GM21723 (cell line): ENCODE results near the gene MCF2L.
"Not testable (repeated sequence)": the region's sequence is repeated elsewhere in the genome, so short reads cannot be mapped to it uniquely, and the experiment has no call there.

ENCODE experiments used
- ATAC-seq: cut with Tn5 transposase; IDR thresholded peaks from one replicate; pipeline ENCODE4 v1.9.1; 2021; ENCODE audit warnings: mild to moderate bottlenecking, moderate library complexity; ENCODE audit not compliant: unreplicated experiment

The MCF2L gene

DNA sequence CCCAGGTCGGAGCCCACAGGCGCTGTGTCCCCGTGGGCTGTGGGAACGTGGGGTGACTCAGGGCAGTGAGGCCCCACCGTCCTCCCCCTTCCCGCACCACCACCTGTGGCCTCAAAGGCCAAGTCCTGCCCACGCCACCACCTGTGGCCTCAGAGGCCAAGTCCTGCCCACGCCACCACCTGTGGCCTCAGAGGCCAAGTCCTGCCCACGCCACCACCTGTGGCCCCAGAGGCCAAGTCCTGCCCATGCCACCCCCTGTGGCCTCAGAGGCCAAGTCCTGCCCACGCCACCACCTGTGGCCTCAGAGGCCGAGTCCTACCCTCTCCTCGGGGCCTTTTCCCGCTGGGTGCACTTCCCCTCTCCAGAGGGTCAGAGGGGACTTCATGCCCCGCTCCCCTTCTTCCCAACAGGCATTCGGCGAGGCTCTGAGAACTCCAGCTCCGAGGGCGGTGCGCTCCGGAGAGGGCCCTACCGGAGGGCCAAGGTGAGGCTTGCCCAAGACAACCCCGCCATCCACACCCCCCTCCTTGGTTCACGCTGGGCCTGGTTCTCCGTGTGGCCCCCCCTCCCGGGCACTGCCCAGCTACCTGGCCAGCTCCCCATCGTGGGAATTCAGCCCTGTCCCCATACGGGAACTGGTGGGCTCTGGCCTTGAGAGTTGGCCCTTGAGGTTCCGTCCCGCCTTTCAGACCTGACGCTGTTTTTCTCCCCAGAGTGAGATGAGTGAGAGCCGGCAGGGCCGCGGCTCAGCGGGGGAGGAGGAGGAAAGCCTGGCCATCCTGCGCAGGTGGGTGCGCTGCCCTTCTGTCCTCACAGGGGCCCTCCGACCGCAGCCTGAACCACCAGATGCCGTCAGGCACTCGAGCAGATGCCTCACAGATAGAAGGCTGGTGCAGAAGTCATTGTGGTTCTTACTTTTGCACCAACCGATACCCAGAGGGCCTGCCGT is 109.2 kb downstream of the MCF2L start:
- no peak for ATAC-seq

DNA sequence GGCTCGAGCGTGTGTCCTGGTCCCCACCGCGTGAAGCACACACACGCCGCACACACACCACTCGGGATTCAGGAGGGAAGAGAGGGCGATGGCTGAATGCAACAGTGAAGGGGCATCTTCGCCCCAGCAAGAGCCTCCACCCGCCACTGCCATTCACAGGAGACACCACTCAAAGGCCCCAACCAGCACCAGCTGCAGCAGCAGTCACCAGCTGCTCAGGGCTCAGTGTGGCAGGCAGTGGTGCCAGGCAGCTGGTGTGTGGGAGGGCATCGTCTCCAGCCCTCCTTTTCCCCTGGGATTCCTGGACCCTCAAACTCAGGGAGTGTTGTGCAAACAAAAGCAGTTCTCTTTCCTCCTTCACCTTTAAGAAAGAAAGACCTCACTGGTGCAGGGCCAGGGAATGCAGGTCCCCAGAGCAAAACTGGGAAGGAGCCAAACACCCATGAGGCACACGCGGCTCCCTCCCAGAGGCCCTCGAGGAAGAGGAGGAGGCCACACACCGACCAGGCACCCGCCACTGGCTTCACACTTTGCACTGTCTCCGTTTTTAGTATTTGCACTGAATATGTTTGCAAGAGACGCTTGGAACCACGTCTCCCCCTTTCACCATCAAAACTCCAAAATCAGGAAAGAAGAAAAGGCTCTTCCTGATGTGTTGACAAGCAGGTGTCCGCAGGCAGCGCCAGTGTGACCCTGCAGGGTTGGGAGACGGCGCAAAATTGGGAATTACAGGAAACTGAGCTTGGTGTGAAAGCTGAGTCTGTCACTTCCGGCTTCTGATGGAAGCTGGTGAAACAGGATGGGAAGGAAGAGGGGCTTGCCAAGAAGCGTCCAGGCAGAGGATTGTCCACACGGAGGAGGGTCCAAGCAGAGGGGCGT is 110.1 kb downstream of the MCF2L start:
- no peak for ATAC-seq

DNA sequence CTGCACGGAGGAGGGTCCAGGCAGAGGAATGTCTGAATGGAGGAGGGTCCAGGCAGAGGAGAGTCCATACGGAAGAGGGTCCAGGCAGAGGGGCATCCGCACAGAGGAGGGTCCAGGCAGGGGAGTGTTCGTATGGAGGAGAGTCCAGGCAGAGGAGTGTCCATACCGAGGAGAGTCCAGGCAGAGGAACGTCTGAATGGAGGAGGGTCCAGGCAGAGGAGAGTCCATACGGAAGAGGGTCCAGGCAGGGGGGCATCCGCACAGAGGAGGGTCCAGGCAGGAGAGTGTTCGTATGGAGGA is 110.7 kb downstream of the MCF2L start:
- not testable (repeated sequence) for ATAC-seq

DNA sequence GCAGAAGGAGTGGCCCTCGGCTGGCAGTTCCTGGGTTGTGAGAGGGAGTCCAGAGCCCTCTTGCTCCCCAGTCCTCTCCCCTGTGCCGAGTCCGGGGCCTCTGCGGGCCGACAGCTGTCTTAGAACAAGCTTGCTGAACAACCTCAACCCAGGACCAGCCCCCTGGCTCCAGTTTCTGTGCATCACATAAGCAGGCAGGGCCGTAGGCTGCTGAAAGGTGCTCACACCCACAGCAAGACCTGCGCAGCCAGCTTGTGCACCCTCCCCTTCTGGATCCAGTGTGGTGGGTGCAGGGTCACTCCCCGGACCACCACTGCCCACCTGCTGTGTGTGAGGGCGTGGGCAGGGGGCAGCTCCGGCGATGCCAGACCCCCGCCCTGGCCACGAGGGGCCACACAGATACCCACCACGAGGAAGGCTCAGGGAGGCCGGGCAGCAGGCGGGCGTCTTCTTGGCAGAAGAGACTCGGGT is 111.4 kb downstream of the MCF2L start:
- ATAC-seq, result no peak

DNA sequence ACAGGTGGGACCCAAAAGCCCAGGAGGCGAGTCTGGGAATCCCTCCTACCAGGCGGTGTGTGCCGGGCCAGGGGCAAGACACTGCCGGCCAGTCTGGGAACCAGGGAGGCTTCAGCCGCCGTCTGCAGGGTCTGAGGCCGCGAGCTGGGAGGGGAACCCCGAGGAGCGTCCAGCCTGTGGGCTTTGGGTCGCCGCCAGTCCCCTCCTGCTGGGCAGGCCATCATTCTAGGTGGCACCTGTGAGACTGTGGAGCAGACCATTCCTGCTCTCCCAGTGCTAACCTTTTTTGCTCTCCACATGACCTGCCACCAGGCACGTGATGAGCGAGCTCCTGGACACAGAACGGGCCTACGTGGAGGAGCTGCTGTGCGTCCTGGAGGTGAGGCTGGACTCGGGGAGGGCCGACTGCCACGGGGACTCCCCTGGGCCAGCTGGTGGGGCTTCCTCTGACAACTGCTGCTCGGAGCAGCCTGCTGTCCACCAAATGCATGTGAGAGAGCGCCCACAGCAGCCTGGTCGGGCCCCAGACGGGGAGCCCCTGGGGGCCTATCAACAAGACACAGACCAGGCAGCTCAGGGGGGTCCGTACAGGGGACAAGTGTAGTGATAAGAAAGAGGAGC is 112.0 kb downstream of the MCF2L start:
- no peak for ATAC-seq

DNA sequence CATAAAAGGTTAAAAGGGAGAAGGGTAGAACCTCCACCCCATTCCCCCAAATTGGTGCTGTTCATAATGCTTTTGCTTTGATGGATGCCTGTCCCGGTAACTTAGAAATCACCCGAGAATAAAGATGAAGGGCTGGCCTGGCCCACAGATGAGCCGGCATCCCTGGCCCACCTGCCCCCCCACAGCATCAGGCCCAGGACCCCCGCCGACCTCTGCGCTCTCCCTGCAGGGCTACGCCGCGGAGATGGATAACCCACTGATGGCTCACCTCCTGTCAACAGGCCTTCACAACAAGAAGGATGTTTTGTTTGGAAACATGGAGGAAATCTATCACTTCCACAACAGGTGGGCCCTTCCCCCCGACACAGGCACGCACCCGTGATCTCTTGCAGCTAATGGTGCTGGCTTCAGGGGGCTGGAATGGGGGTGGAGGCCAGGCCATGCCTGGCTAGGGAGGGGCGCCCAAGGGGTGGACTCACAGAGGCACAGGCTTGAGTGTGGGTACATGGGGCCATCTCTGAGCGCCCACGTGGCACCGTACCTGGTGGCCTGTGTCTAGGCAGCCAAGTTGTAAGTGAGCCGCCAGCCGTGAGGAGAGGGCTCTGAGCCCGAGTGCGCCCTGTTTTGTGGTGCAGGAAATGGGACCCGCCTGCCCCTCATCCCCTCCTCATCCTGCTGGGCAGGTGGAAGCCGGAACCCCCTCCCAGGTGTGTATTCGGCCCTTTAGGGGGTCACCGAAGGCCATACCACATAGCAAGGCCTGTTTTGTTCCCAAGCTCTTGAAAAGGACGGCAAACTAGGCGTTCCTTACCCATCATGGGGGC is 113.4 kb downstream of the MCF2L start:
- ATAC-seq, result no peak

DNA sequence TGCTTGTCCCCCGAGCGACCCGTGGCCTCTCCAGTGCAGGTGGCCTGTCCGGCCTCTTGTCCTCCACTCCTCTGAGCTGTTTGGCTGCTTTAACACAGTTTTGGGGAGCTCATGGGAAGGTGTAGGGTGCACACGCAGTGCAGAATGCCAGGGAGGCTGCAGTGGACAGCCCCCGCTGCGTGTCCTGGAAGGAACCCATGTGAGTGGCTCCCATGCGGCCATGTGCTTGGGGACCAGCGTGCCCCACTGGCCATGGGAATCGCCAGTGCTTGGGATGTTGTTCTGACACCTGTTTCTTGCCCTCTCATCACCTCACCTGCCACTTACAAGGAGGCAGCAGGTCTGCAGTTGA is 114.0 kb downstream of the MCF2L start:
- no peak for ATAC-seq

DNA sequence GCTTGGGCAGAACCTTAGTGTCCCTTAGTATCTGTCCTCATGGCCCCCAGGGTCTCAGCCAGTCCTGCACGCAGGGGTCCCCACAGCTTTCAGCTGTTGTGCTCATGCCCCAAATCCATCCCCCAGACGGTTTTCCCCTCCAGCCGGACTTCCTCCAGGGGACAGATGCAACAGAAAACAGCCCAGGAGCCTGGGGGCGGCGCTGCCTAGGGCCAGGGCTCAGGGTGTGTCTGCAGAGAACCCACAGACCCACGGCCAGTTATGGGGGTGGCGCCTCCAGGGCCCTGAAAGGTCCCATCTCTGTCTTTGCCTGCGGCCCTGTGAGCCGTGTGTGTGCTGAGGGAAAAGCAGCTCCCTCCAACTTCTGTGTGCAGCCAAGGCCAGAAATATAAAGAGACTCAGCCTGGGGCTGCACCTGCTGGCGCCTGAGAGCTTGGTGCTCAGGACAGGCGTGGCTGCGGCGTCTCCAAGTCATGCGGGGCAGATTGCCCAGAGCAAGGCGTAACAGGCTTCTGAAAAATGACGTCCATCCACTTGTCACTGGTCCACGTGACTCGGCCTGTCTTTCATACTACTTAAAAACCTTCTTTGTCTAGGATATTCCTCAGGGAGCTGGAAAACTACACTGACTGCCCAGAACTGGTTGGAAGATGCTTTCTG is 114.5 kb downstream of the MCF2L start:
- no peak for ATAC-seq

DNA sequence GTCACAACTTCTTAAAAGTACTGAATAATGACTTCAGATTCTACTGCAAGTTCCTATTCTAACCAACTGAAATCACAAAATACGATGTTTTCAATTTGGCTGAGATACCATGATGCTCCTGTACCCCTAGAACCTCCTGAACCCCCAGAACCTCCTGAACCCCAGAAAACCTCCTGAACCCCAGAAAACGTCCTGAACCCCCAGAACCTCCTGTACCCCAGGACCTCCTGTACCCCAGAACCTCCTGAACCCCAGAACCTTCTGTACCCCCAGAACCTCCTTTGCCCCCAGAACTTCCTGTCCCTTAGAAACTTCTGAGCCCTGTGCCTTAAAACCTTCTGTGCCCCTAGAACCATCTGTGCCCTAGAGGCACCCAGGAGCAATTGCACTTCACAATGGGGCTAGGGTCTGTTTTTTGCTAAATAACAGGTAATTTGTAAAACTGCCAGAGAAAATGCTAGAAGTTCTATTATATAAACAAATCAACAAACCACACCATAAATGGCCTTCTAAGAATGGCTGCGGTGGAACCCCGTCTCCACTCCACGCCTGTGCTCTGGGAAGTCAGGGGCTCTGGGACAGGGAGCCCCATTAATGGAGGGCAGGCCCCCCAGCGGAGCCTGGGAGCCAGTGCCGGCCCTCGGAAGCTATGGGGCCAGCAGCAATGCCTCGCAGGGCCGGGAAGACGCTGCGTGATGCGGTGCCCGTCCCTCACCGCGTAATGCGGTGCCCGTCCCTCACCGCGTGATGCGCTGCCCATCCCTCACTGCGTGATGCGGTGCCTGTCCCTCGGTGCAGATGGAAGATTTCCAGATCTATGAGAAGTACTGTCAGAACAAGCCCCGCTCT is 115.3 kb downstream of the MCF2L start:
- ATAC-seq, result no peak

DNA sequence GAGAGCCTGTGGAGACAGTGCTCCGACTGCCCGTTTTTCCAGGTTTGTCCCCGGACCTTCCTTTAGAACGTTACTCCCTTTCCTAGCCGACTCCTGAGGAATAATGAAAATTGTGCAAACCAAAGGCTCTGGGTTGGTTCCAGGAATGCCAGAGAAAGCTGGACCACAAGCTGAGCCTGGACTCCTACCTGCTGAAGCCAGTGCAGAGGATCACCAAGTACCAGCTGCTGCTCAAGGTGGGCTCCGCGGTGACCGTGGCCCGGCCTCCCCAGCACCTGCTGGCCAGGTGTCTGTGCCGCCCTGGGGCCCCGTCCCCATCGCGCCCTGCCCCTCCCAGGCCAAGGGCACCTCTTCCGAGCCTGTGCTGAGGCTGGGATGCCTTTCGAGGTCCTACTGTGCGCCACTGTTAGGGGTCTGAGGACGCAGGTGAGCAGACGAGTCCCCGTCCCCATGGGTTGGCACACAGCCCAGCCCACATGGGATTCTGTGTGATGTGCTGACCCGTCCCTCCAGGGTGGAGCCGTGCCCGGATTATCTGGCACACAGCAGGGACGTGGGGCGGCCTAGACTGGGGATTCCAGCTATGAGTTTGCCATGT is 116.0 kb downstream of the MCF2L start:
- no peak for ATAC-seq

DNA sequence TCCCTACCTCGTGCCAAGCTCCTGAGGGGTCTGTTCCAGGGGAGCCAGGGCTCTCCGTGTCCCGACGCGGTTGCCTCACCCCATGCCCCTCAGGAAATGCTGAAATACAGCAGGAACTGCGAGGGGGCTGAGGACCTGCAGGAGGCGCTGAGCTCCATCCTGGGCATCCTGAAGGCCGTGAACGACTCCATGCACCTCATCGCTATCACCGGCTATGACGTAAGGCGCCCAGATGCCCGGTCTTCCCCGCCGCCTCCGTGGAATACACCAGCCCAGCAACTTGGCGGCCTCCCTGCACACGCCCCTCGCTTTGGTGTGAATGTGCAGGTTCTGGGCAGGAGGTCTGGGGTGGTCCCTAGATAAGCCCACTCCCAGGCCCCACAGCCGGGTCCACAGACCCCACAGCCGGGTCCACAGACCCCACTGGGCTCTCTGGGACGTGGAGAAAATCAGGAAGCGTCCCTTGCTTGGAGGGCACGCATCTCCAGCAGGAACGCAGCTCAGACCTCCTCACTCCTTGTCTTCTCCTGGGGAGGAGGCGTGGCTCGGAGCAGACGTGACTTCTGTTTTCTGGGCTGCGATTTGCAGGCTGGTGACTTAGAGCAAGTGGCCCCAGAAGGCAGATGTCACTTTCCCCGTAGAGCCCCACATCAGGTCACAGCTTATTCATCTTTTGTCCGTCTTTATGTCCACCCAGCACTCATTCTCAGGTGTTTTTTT is 117.2 kb downstream of the MCF2L start:
- ATAC-seq, result no peak

DNA sequence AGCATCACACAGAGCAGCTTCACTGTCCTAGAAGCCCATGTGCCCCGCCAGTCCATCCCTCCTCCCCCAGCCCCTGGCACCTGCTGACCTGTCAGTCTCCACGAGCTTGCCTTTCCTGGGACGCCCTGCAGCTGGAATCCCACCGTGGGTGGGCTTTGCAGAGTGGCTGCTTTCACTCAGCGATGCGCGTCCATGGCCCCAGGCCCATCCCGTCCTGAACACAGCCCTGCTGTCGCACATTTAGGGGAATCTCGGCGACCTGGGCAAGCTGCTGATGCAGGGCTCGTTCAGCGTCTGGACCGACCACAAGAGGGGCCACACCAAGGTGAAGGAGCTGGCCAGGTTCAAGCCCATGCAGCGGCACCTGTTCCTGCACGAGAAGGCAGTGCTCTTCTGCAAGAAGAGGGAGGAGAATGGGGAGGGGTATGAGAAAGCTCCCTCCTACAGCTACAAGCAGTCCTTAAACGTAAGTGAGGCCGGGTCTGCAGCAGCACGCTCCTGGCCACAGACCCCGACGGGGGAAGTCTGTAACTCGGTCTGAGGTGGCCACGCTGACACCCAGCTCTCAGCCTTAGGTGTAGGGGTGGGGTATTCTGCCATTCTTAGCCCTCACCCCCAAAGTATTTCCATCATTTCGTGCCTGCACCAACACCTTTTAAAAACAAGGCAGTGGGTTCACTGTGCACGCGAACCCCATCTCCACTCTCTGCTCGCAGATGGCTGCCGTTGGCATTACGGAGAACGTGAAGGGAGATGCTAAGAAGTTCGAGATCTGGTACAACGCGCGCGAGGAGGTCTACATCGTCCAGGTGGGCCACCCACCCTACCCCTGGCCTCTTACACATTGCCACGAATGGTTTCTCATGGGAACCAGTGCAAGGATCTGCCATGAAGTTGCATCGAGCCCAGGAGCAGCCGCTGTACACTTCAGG is 118.2 kb downstream of the MCF2L start:
- ATAC-seq, result no peak

DNA sequence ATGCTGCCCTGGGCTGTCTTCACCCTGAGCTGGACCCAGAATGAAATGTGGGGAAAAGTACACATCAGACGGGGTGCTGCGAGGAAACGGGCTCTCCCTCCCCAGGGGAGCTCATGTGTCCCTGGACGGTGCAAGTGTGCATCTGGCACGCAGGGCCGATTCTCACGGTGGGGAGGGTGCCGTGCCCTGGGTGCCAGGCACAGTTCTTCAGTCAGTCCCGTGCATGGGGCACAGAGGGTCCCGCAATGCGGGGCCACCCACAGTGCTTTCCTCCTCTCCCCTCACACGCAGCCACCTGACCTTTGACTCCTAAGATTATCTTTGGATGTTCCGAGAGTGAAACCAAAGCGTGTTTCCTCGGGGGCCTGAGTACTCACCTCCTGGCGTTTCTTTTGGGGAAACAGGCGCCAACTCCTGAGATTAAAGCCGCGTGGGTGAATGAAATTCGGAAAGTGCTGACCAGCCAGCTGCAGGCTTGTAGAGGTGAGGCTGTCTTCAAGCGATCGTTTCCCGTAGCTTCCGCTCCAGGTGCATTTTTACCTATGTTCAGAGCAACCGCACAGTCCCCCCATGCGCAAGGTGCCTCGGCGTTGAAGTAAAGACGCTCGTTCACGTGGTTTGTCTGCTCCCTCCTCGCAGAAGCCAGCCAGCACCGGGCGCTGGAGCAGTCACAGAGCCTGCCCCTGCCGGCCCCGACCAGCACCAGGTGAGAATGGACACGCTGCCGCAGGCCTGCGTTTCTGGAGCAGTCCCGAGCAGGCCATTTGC is 119.1 kb downstream of the MCF2L start:
- ATAC-seq, result no peak

DNA sequence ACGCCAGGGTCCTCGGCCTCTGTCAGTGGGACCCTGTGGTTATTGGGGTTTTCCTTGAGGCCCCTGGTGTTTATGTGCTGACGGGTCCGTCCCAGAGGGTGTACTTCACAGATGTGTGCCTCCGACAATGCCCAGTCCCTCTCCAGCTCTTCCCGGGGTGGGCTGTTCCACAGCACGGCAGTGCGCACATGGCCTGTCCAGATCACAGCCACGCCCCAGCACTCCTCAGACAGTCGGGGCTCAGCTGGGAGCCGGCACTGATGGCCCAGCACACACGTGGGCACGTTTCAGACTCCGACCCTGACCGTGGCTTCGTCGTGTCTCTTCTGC is 119.6 kb downstream of the MCF2L start:
- ATAC-seq, result no peak

DNA sequence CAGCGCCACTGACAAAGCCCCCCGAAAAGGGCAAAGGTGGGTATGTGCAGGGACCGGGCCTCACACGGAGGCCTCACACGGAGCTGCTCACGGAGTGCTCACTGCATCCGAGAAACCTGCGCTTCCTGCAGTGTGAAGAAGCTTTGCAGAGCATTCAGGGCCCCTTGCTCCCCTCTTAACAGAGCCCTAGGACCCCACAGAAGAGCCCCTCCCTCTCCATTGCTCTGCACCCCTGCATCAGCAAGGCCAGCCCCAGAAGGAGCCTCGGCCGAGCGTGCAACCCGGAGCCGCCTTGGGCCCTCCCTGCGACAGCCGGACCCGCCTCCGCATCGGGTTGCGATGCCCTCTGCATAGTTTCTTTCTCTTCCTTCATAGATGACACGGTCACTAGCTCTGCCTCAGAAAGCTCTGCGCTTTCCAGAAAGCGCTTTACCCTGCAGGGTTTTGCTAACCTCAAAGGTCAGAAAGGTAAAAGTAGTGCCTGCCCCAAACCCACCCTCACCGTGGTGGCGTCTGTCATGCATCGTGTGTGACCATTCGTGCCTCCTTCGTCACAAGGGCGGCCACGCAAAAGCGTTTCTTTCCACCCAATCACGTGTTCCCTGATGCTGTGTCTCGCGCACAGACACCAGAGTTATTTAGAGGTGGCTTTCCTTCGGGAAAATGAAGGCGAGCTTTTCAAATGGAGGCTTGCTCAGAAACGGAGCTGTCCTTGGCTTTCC is 120.8 kb downstream of the MCF2L start:
- no peak for ATAC-seq

DNA sequence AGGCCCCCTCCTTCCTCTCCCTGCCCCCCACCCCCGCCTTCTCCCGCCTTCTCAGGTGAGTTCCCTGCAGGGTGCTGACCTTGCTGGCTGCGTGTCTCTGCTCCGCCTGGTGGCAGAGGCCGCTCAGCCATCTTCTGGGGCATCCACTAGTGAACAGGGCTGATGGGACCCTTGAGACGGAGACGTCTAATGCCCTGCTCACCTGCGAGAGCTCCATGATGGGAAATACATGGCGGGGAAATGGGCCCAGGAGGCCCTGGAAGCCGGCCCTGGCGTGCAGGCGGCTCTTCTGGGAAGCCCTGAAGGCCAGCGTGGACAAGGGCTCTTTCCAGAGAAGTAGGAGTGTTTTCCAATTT is 121.4 kb downstream of the MCF2L start:
- ATAC-seq, result no peak
